IPS DF 6.9 (cell line): ENCODE measurements around the gene AP1G1.
"Not testable (repeated sequence)": the region's sequence is repeated elsewhere in the genome, so short reads cannot be mapped to it uniquely, and the experiment has no call there.

Experiments
- DNase-seq: peaks from one replicate; pipeline ENCODE4 v3.0.0-alpha.2; 2013; ENCODE audit warnings: low read depth, low spot score
- H3K27ac ChIP-seq: one replicate; pipeline ENCODE4 v1.5.1; 2013; ENCODE audit warnings: low read length, control low read depth
- H3K27me3 ChIP-seq: 2 replicates; pipeline ENCODE4 v1.6.1; 2013; ENCODE audit warnings: mild to moderate bottlenecking, low read length; ENCODE audit not compliant: control insufficient read depth, insufficient read depth
- H3K36me3 ChIP-seq: 2 replicates; pipeline ENCODE4 v1.6.1; 2013; ENCODE audit warnings: low read length; ENCODE audit not compliant: control insufficient read depth, insufficient read depth
- H3K4me1 ChIP-seq: 2 replicates; pipeline ENCODE4 v1.6.1; 2013; ENCODE audit warnings: low read length; ENCODE audit not compliant: control insufficient read depth, insufficient read depth
- H3K4me3 ChIP-seq: 2 replicates; pipeline ENCODE4 v1.5.1; 2013; ENCODE audit warnings: mild to moderate bottlenecking, low read length
- H3K9me3 ChIP-seq: 2 replicates; pipeline ENCODE4 v1.6.1; 2013; ENCODE audit warnings: low read length, inconsistent platforms; ENCODE audit not compliant: control insufficient read depth, insufficient read depth
- WGBS: extraction: QIAGEN DNeasy Blood & Tissue Kit; methylation state at CpG from one replicate; pipeline ENCODE4 v1.1.7; 2013; ENCODE audit warnings: mixed read lengths, missing lambda C conversion rate; ENCODE audit not compliant: insufficient read length, insufficient coverage; 5-methylcytosine and 5-hydroxymethylcytosine counted together

The AP1G1 gene

DNA sequence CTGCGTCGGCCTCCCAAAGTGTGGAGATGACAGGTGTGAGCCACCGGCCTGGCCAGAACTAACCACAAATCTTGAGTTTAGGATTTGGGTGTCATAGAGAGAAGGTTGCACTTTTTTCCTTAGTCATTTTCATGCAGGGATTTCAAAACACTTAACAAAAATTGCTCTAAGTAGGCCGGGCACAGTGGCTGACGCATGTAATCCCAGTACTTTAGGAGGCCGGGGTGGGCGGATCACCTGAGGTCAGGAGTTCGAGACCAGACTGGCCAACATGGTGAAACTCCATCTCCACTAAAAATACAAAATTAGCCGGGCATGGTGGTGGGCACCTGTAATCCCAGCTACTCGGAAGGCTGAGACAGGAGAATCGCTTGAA, 1.5 kb upstream of the AP1G1 start:
- not testable (repeated sequence) for H3K4me1 ChIP-seq, H3K27me3 ChIP-seq, H3K4me3 ChIP-seq, H3K36me3 ChIP-seq, H3K9me3 ChIP-seq, DNase-seq, H3K27ac ChIP-seq
- WGBS, result no CpG with 5 or more reads among the region's 11 CpGs

DNA sequence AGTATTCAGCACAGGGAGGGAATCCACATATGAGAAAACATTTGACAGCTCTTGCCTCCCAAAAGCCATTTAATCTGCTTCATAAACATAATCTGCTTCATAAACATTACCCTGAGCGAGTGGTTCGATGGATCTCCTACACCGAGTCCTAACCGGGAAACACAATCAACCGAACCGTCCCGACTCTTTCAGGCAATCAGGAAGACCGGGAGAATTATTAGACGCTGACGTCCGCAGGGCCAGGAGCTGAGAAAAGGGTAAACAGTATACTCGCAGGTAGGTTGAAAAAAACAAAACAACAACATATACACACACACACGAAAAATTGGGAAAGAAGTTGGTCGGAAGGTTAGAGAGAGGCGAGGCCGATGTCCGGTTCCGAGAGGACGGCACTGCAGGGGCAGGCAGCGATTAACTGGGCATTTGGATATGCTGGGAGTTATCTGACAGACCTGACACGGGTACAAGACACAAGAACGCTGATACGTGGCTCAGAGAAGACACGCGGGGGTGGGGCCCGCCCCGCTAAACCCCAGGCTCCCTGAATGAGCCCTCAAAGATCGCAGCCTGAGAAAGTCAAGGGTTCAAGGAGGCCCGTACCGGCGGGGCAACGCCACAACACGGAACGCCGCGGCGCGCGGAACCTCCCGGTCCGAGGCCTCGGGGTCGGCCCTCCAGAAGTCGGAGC, 585 bp downstream of the AP1G1 start:
- Histone ChIP-seq H3K27ac (no peak overlapping the region), H3K9me3 (no peaks in the 10 kb centered on the region), H3K36me3 (0 out of 2 replicates have a peak, but pooled peaks cover 3% of the 10 kb centered on the region), H3K4me1 (no peaks in the 10 kb centered on the region), H3K4me3 (peak overlapping the region; percentile 92), H3K27me3 (no peaks in the 10 kb centered on the region)
- WGBS, result no CpG with 5 or more reads among the region's 44 CpGs
- DNase-seq, result no peak

DNA sequence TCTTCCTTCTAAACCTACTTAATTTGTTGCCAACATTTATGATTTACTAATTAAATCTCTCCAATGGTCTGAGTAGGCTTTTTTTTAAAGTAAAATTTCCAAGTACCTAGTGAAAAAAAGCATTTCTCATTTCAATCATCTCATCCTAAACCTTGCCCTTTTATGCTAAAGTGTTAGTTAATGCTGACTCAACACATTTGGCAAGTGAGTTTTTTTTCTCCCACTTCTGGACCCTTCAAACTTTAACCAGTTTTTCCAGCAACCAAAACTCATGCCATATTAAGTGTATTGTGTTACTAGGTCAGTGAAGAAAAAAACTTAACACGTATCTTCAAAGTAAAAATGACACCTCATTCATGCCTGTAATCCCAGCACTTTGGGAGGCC, 5.3 kb downstream of the AP1G1 start:
- Histone ChIP-seq H3K9me3 (no peaks in the 10 kb centered on the region), H3K27me3 (no peaks in the 10 kb centered on the region), H3K4me3 (no peak overlapping the region), H3K27ac (no peak overlapping the region), H3K4me1 (no peaks in the 10 kb centered on the region), H3K36me3 (0 out of 2 replicates have a peak, but pooled peaks cover 3% of the 10 kb centered on the region)
- DNase-seq, result no peak
- WGBS, result no CpG with 5 or more reads among the region's 1 CpG

DNA sequence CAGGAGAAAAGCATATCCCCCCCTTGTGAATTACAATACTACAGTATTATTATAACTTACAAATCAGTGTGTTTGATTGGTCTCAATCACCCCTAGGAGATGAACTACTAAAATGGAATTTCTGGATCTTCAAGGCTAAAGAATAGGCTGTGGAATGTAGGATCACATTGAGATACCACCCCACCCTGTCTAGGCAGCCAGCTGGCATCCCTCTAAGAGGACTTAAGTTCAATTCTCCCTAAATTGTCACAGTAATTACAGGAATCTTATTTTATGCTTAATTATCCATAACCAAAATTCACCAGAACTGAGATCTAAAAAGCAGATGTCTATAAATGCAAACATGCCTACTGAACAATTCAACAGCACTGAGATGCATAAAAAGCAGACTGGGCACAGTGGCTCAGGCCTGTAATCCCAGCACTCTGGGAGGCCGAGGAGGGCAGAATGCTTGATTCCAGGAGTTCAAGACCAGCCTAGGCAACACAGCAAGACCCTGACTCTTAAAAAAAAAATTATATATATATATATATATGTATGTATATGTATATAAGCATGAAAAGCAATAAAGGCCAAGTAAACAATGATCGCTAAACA, 12.0 kb downstream of the AP1G1 start:
- no peaks in the 10 kb centered on the region for H3K27me3 ChIP-seq
- H3K4me1 ChIP-seq, result no peaks in the 10 kb centered on the region
- no peak for DNase-seq
- WGBS, result no CpG with 5 or more reads among the region's 2 CpGs
- no peak overlapping the region for H3K27ac ChIP-seq
- H3K9me3 ChIP-seq, result no peaks in the 10 kb centered on the region
- H3K36me3 ChIP-seq, result no peaks in the 10 kb centered on the region
- H3K4me3 ChIP-seq, result no peak overlapping the region

DNA sequence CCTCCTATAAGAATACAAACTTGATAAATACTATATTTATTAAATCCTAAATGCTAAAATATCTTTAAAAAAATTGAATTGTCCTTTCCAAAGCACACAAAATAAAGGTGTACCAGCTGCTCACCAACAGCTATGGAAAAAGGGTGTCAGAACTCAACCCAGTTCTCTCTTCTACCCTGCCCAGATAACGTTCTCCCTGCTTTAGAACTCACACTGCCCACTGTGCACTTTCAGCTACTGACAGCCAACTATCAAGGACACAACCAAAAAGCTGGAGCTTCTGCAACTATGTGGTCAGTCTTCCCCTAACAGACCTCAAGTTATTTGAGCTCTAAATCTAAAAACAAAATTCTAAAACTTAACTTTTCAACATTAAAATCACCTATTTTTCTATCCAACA, 13.7 kb downstream of the AP1G1 start:
- no peak overlapping the region for H3K27ac ChIP-seq
- H3K36me3 ChIP-seq, result no peaks in the 10 kb centered on the region
- no CpG with 5 or more reads among the region's 1 CpG for WGBS
- no peak overlapping the region for H3K4me3 ChIP-seq
- no peaks in the 10 kb centered on the region for H3K4me1 ChIP-seq
- H3K27me3 ChIP-seq, result no peaks in the 10 kb centered on the region
- DNase-seq, result no peak
- H3K9me3 ChIP-seq, result no peaks in the 10 kb centered on the region

DNA sequence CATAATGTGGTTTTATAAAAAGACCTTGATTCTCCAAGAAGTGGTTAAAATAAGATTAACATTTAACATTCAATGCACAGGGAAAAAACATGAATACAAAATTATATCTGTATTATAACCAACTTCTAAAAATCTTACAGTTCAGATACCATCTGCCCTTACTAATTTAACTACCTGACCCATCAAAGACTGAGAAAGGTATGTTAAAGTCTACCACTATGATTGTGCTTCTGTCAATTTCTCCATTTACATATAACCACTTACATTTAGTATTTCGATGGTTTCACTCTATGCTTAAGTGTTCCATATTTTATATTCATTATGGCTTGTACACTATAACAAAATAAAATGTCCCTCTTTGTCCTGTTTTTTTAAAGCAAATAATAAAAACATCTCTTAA, 14.6 kb downstream of the AP1G1 start:
- H3K36me3 ChIP-seq, result peaks cover 2% of the 10 kb centered on the region; the same call in 1 of the 2 replicates
- H3K9me3 ChIP-seq, result no peaks in the 10 kb centered on the region
- H3K27ac ChIP-seq, result no peak overlapping the region
- no peaks in the 10 kb centered on the region for H3K4me1 ChIP-seq
- no peak for DNase-seq
- no CpG with 5 or more reads among the region's 1 CpG for WGBS
- no peak overlapping the region for H3K4me3 ChIP-seq
- no peaks in the 10 kb centered on the region for H3K27me3 ChIP-seq

DNA sequence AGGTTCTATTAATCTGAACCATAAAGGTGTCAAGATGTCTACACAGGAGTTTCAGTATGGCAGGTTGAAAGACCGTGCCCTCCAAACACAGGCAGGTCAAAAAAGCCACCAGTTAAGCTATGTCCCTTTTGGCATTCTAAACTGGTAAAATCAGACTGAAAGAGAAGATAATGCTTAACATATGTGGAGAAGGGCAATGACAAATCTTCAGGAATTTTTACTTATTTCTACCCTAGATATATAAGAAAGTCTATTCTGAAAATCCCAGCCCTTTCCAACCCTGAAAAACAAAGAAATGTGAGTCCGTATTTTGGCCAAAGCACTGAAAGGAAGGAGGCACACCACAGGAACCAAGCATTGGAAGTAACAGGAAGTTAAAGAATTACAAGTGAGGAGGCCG, 16.5 kb downstream of the AP1G1 start:
- Histone ChIP-seq H3K4me3 (no peak overlapping the region), H3K36me3 (peaks cover 4% of the 10 kb centered on the region; the same call in 1 of the 2 replicates), H3K9me3 (no peaks in the 10 kb centered on the region), H3K27ac (no peak overlapping the region), H3K4me1 (no peaks in the 10 kb centered on the region), H3K27me3 (no peaks in the 10 kb centered on the region)
- WGBS, result no CpG with 5 or more reads among the region's 3 CpGs
- DNase-seq, result no peak

DNA sequence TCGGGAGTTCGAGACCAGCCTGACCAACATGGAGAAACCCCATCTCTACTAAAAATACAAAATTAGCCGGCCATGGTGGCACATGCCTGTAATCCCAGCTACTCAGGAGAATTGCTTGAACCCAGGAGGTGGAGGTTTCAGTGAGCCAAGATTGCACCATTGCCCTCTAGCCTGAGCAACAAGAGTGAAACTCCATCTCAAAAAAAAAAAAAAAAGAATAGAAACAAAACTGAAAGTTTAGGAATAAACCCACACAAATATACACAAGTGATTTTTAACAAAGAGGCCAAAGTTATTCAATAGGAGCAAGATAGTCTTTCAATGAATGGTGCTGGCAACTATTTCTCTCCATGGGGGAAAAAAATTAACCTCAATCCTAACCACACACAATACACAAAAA, 18.3 kb downstream of the AP1G1 start:
- no CpG with 5 or more reads among the region's 3 CpGs for WGBS
- H3K36me3 ChIP-seq, H3K4me3 ChIP-seq, H3K9me3 ChIP-seq, H3K27ac ChIP-seq, H3K4me1 ChIP-seq, H3K27me3 ChIP-seq, DNase-seq: not testable (repeated sequence)

DNA sequence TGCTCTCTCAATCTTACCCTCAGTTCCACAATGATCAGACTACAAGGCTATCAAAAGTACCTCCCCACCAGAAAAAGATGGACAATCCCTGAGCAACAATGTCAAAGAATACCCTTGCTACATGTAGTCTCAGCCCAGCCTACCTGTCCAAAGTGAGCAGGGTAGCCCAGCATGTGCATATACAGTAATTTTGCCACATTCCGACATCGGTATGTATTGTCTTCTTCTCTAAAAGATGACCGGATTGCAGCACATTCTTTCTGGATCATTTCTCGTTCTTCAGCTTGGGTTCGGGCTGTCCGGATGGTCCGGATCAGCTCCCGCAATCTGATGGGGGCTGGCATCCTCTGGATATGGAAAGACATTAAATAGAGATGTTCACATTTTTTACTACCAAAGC, 19.5 kb downstream of the AP1G1 start:
- H3K4me3 ChIP-seq, result no peak overlapping the region
- no peaks in the 10 kb centered on the region for H3K4me1 ChIP-seq
- H3K27me3 ChIP-seq, result no peaks in the 10 kb centered on the region
- H3K36me3 ChIP-seq, result peaks cover 4% of the 10 kb centered on the region; the same call in 1 of the 2 replicates
- no CpG with 5 or more reads among the region's 8 CpGs for WGBS
- no peak for DNase-seq
- no peak overlapping the region for H3K27ac ChIP-seq
- H3K9me3 ChIP-seq, result no peaks in the 10 kb centered on the region

DNA sequence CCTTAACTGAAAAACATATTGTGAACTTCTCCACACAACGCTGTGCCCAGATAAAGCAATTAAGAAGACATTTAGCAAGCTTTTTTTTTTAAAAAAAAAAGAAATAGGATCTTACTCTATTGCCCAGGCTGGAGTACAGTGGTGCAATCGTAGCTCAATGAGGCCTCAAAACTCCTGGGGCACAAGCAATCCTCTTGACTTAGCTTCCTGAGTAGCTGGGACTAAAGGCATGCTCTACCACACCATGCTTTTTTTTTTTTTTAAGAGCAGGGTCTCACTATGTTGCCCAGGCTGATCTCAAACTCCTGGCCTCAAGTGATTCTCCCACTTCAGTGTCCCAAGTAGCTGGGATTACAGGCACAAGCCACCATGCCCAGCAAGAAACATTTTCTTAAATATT, 20.1 kb downstream of the AP1G1 start:
- Histone ChIP-seq H3K4me3 (no peak overlapping the region), H3K36me3 (peaks cover 4% of the 10 kb centered on the region; the same call in 1 of the 2 replicates), H3K9me3 (no peaks in the 10 kb centered on the region), H3K27me3 (no peaks in the 10 kb centered on the region), H3K27ac (no peak overlapping the region), H3K4me1 (no peaks in the 10 kb centered on the region)
- WGBS, result no CpG with 5 or more reads among the region's 2 CpGs
- no peak for DNase-seq

DNA sequence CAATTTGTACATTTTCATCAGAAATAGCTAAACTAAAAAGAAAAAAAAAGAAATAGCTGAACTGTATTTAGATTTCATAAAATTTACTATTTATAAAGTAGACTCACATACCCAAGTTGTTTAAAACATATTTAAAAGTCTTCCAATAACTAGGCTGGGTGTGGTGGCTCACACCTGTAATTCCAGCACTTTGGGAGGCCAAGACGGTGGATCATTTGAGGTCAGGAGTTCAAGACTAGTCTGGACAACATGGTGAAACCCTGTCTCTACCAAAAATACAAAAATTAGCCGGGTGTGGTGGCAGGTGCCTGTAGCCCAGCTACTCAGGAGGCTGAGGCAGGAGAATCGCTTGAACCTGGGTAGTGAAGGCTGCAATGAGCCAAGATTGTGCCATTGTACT, 23.5 kb downstream of the AP1G1 start:
- not testable (repeated sequence) for H3K9me3 ChIP-seq, H3K27ac ChIP-seq, H3K36me3 ChIP-seq, H3K27me3 ChIP-seq, H3K4me3 ChIP-seq, H3K4me1 ChIP-seq, DNase-seq
- WGBS, result no CpG with 5 or more reads among the region's 3 CpGs
